NCI-H82 treated with DMSO at 0.1 percent for 48 hours (cell line): ENCODE measurements around the gene TMEM161A.

Experiments used
- DNase-seq: peaks from one replicate; lab custom pipeline; 2025; ENCODE audit not compliant: unreplicated experiment; lab: John Stamatoyannopoulos, UW

TMEM161A gene

GRCh38 chr19:19098703-19099632 lies 39.3 kb downstream of the TMEM161A start:
- DNase-seq: no peak

DNA sequence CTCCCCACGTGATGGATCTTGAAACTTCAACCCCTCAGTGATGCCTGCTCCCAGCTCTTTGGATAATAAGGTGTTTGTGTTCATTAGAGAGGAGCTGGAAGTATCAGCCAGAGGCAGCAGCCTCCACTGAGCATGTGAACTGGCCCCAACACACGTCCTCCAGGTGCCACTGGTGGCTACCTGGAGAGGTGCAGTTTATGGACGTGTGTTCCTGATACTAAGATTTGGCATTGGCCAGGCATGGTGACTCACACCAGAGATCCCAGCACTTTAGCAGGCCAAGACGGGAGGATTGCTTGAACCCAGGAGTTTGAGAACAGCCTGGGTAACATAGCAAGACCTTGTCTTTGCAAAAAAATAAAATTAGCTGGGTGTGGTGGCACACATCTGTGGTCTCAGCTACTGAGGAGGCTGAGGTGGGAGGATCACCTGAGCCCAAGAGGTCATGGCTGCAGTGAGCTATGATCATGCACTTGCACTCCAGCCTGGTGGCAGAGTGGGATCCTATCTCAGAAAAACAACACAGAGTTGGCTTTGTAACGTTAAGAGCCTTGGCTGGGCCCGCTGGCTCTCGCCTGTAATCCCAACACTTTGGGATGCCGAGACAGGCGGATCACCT lies 40.1 kb downstream of the TMEM161A start:
- DNase-seq: no peak

DNA sequence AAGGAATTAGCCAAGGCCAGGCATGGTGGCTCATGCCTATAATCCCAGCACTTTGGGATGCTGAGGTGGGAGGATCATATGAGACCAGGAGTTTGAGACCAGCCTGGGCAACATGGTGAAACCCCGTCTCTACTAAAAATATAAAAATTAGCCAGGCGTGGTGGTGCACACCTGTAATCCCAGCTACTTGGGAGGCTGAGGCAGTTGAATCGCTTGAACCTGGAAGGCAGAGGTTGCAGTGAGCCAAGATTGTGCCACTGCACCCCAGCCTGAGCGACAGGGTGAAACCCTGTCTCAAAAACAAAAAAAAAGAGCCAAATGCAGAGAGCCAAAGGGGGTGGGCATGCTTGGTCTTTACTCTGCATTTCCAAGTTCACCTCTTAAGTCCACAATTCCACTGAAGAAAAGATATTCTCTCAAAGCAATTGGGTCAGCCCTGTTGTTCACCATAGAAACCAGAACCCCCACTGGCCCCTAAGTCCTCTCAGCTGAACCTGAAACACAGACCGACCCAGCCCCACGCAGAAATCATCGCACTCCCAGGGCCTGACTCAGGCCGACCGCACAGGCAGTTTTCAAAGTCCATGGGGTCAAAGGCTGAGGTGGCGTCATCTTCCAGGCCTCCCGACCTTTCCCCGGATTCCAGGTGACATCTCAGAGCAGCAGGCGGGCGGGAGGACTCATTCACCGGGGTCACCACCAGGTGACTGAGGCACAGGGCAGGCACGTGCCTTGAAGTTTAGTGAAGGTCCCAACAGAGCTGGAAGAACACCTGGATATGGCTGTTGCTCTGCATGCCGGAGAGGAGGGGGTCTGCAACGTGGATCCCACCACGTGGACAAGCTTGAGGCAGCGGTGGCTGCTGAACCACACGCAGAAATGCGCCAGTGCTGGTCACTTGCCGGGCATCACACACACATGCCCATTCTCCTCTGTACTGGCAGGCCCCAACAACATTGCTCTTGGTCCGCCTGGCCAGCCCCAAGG lies 41.3 kb downstream of the TMEM161A start:
- DNase-seq: no peak

GRCh38 chr19:19095691-19096090 lies 42.6 kb downstream of the TMEM161A start:
- no peak for DNase-seq

DNA sequence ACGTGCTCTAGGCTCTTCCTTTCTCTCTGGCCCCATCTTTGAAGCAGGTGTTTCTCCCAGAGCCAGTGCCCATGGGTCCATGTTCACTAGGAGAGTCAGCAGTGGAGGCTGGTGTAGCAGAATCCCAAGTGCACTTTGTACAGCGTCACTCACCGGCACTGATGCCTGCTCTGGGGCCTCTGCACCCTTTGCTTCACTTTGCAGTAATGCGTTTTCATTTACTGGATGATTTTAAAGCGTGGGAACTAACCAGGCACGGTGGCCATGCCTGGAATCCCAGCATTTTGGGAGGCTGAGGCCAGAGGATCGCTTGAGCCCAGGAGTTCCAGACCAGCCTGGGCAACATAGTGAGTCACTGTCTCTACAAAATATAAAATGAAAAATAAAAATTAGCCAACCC lies 43.8 kb downstream of the TMEM161A start:
- no peak for DNase-seq

DNA sequence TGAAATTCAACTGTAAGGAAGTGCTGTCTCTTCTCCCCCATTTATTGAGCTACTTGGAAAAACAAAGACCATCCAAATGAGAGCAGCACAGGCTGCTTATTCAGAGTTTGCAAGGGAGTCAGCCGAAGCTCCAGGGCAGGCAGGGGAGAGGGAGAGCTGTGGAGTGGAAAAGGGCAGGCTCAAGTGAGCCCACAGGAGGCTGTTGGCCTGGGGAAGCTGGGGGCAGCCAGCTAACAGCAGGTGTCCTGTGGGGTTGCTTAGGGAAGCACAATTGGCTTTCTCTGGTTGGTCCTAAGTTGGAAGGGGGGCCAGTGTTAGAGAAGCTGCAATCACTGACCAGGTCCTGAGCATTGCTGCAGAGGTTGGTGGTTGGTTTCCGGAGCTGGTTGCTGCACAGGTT lies 50.6 kb downstream of the TMEM161A start:
- DNase-seq: no peak

- no peak for DNase-seq
These were observed 54.7 kb downstream of the TMEM161A start for GRCh38 chr19:19083413-19084178.

DNA sequence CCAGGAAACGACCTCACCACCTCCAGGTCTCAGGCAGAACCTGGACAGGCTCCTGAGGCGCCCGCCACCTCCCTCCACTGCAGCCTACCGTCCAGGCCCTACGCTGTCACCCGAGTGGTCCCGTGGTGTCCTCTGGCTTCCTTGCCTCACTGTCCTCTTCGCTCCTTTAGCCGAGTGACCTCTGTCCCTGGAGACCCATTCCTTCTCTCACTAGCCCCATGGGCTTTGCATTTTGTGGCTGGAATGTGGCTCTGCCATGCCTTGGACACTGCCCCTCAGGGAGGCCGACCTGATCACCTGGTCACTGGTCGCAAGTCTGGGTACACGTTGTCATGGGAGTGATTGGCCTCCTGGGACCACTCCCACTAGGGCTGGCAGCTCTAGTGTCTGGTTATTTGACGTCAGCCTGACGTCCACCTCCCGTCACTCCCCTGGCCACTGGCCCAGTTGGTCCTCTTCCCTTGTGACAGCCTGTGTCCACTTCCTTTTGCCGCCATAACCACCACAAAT lies 56.6 kb downstream of the TMEM161A start:
- no peak for DNase-seq

- DNase-seq: no peak
These were observed 58.7 kb downstream of the TMEM161A start for GRCh38 chr19:19079571-19079970.

GRCh38 chr19:19078801-19079200 lies 59.5 kb downstream of the TMEM161A start:
- no peak for DNase-seq

- DNase-seq: no peak
These were observed 61.2 kb downstream of the TMEM161A start for GRCh38 chr19:19077103-19077502.

DNA sequence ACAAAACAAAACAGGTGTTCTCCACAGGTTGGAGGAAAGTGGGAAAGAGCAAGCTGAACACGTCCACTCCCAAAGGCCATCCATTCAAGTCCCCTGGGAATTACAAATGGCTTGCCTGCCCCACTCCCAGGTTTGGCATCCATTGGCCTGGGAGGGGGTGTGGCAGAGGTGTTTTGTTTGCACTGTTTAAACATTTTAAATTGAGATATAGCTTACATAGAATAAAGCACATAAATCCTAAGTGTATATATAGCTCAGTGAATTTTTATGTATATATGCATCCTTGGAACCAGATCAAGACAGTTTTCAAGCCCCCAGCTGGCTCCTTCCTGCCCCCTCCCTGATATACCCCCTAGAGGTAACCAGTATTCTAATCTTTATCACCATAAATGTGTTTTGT lies 61.8 kb downstream of the TMEM161A start:
- no peak for DNase-seq

GRCh38 chr19:19075126-19075525 lies 63.2 kb downstream of the TMEM161A start:
- no peak for DNase-seq

GRCh38 chr19:19074196-19074882 lies 63.9 kb downstream of the TMEM161A start:
- DNase-seq: peak; percentile 91

- DNase-seq: no peak
These were observed 66.4 kb downstream of the TMEM161A start for GRCh38 chr19:19071897-19072296.
